ENCODE results near the gene CD70. TPM values are rescaled to one million over a fixed set of nuclear protein-coding genes. Genes with fewer than 3 reads are reported as not detected.

The CD70 gene
- total RNA-seq, 1 donor from 2014 or later, result 21.4 TPM

GRCh38 chr19:6579450-6580178, 11.3 kb downstream of the CD70 start:
- H3K27me3 ChIP-seq (ENCODE audit: control insufficient read depth, insufficient read depth, low read length), result no peaks in the 10 kb centered on the region
- no peak for DNase-seq (ENCODE audit: low read depth)
- no peak overlapping the region for H3K4me3 ChIP-seq (ENCODE audit: low read depth, low read length)
- TF ChIP-seq CTCF (IDR thresholded peaks at IDR 0.05; ENCODE audit: insufficient read depth, low read length, poor library complexity, severe bottlenecking), result no peak
- no peaks in the 10 kb centered on the region for H3K36me3 ChIP-seq (ENCODE audit: control insufficient read depth, insufficient read depth, low read length)

GRCh38 chr19:6577476-6578125, 13.3 kb downstream of the CD70 start:
- no peak for DNase-seq (ENCODE audit: low read depth)
- Histone ChIP-seq H3K27me3 (ENCODE audit: control insufficient read depth, insufficient read depth, low read length) (no peaks in the 10 kb centered on the region), H3K4me3 (ENCODE audit: low read depth, low read length) (no peak overlapping the region), H3K36me3 (ENCODE audit: control insufficient read depth, insufficient read depth, low read length) (no peaks in the 10 kb centered on the region)
- TF ChIP-seq CTCF (IDR thresholded peaks at IDR 0.05; ENCODE audit: insufficient read depth, low read length, poor library complexity, severe bottlenecking), result no peak

- DNase-seq (ENCODE audit: low read depth), result no peak
- no peak for TF ChIP-seq CTCF (IDR thresholded peaks at IDR 0.05; ENCODE audit: insufficient read depth, low read length, poor library complexity, severe bottlenecking)
Observed at GRCh38 chr19:6576869-6577475, 14.0 kb downstream of the CD70 start.

GRCh38 chr19:6573350-6573749, 17.6 kb downstream of the CD70 start:
- H3K4me3 ChIP-seq (ENCODE audit: low read depth, low read length), result no peak overlapping the region
- no peak for TF ChIP-seq CTCF (IDR thresholded peaks at IDR 0.05; ENCODE audit: insufficient read depth, low read length, poor library complexity, severe bottlenecking)
- no peak for DNase-seq (ENCODE audit: low read depth)
- H3K27me3 ChIP-seq (ENCODE audit: control insufficient read depth, insufficient read depth, low read length), result no peaks in the 10 kb centered on the region
- H3K36me3 ChIP-seq (ENCODE audit: control insufficient read depth, insufficient read depth, low read length), result no peaks in the 10 kb centered on the region

More at GRCh38 chr19:6576869-6577475, 14.0 kb downstream of the CD70 start:
- no peaks in the 10 kb centered on the region for H3K27me3 ChIP-seq (ENCODE audit: control insufficient read depth, insufficient read depth, low read length)
- H3K4me3 ChIP-seq (ENCODE audit: low read depth, low read length), result no peak overlapping the region
- H3K36me3 ChIP-seq (ENCODE audit: control insufficient read depth, insufficient read depth, low read length), result no peaks in the 10 kb centered on the region

- H3K27me3 ChIP-seq (ENCODE audit: control insufficient read depth, insufficient read depth, low read length), result no peaks in the 10 kb centered on the region
Observed at GRCh38 chr19:6572217-6572616, 18.7 kb downstream of the CD70 start.

More at GRCh38 chr19:6572217-6572616, 18.7 kb downstream of the CD70 start:
- TF ChIP-seq CTCF (IDR thresholded peaks at IDR 0.05; ENCODE audit: insufficient read depth, low read length, poor library complexity, severe bottlenecking), result no peak
- no peak for DNase-seq (ENCODE audit: low read depth)
- Histone ChIP-seq H3K4me3 (ENCODE audit: low read depth, low read length) (no peak overlapping the region), H3K36me3 (ENCODE audit: control insufficient read depth, insufficient read depth, low read length) (no peaks in the 10 kb centered on the region)

Data from kidney epithelial cell (primary cell).